HepG2 (cell line): ENCODE results near the gene MNAT1. TPM values are rescaled to one million over a fixed set of nuclear protein-coding genes. Genes with fewer than 3 reads are reported as not detected.

Experiments used
- ATAC-seq: fragments of 200-7000 bp; cut with Tn5 transposase; 3 replicates; pipeline ENCODE4 v1.9.1; 2020; ENCODE audit warnings: mild to moderate bottlenecking, moderate library complexity
- BruUV-seq: library from RNA; stranded (reverse); fragments of 400-500 nt; replicated peaks from 2 replicates; lab custom pipeline; 2021; lab: Mats Ljungman, UMichigan
- CTCF ChIA-PET: fragments of 300-600 bp; formaldehyde crosslinking; extraction: SDS; loops from one replicate; lab custom pipeline; 2021; ENCODE audit warnings: low total read pairs, inconsistent platforms, low intra/inter-chr PET ratio; lab: Yijun Ruan, JAX
- POLR2A ChIA-PET: fragments of 350-600 bp; sonication (Branson Sonifier 250); formaldehyde crosslinking; loops from one replicate; lab custom pipeline; 2020; ENCODE audit warnings: antibody characterized with exemption, inconsistent platforms; lab: Yijun Ruan, JAX
- DNase-seq: peaks from one replicate; pipeline ENCODE4 v3.0.0-alpha.2; 2015; ENCODE audit warnings: low spot score
- FAIRE-seq: peaks from 3 replicates; lab custom pipeline; 2011; peaks lifted over from hg19 to GRCh38; lab: Jason Lieb, UNC
- H2AFZ ChIP-seq: one replicate; pipeline ENCODE4 v1.6.1; 2011; ENCODE audit warnings: low read length, inconsistent platforms
- H3K27ac ChIP-seq: fragments of 300-600 bp; 3 replicates; pipeline ENCODE4 v1.8.0; 2011; ENCODE audit warnings: mixed run types, mild to moderate bottlenecking, mixed read lengths, low read length, inconsistent platforms; ENCODE audit not compliant: insufficient read depth; ENCODE audit errors: extremely low read length
- H3K27me3 ChIP-seq, 2 experiments: fragments of 200-600 bp in 1 of 2; 2 replicates in 1 of 2; 3 replicates in 1 of 2; pipeline versions ENCODE4 v1.6.0 to v1.8.0; 2011; ENCODE audit warnings: low read length in 2 of 2, mild to moderate bottlenecking in 2 of 2, moderate library complexity in 2 of 2, inconsistent platforms in 1 of 2; ENCODE audit not compliant: insufficient read depth in 2 of 2, control insufficient read depth in 1 of 2
- H3K36me3 ChIP-seq, 2 experiments: fragments of 200-600 bp in 1 of 2; replicated peaks in 1 of 2; 2 replicates in 1 of 2; 3 replicates in 1 of 2; pipeline versions ENCODE4 v1.5.1 to v1.8.0; 2011; ENCODE audit warnings: low read length in 2 of 2, inconsistent platforms in 1 of 2; ENCODE audit not compliant: insufficient read depth in 2 of 2, control insufficient read depth in 1 of 2
- H3K4me1 ChIP-seq: 2 replicates; pipeline ENCODE4 v1.5.1; 2012; ENCODE audit warnings: low read length, inconsistent platforms; ENCODE audit not compliant: insufficient read depth
- H3K4me2 ChIP-seq: 2 replicates; pipeline ENCODE4 v1.6.0; 2011; ENCODE audit warnings: low read depth, low read length, inconsistent platforms
- H3K4me3 ChIP-seq, 3 experiments: fragments of 200-600 bp in 1 of 3; sonication (generic), shearing (Covaris generic) in 1 of 3; replicated peaks in 1 of 3; 2 replicates each; pipeline ENCODE4 v1.5.1; 2011 to 2016; ENCODE audit warnings: low read length in 3 of 3, inconsistent platforms in 2 of 3, low read depth in 2 of 3, mild to moderate bottlenecking in 2 of 3, control low read depth in 1 of 3, mixed read lengths in 1 of 3; ENCODE audit not compliant: insufficient read depth in 1 of 3
- H3K79me2 ChIP-seq: one replicate; pipeline ENCODE4 v1.6.1; 2011; ENCODE audit warnings: low read length, inconsistent platforms; ENCODE audit not compliant: insufficient read depth
- H3K9ac ChIP-seq: 2 replicates; pipeline ENCODE4 v1.6.0; 2011; ENCODE audit warnings: mild to moderate bottlenecking, low read depth, low read length, inconsistent platforms; ENCODE audit not compliant: insufficient read depth
- H3K9me3 ChIP-seq: 2 replicates; pipeline ENCODE4 v1.5.1; 2012; ENCODE audit warnings: mild to moderate bottlenecking, low read length
- H4K20me1 ChIP-seq: 2 replicates; pipeline ENCODE4 v1.6.0; 2011; ENCODE audit warnings: inconsistent platforms, mild to moderate bottlenecking, low read length, moderate library complexity; ENCODE audit not compliant: insufficient read depth
- BCLAF1 ChIP-seq: fragments of 450-650 bp; IDR thresholded peaks from 2 replicates; pipeline ENCODE4 v1.6.1; 2017; ENCODE audit warnings: mild to moderate bottlenecking
- CENPX ChIP-seq: sonication (generic); formaldehyde crosslinking; IDR thresholded peaks from 2 replicates; pipeline ENCODE4 v1.9.0; 2021; ENCODE audit warnings: mild to moderate bottlenecking, missing genetic modification reagents, moderate library complexity
- EP300 ChIP-seq, 3 experiments: sonication (generic) in 1 of 3; formaldehyde crosslinking in 1 of 3; IDR thresholded peaks; 2 replicates each; pipeline versions ENCODE4 v1.5.1 to v1.6.1; 2011 to 2020; ENCODE audit warnings: low read depth in 2 of 3, low read length in 2 of 3, borderline replicate concordance in 1 of 3, improper control_type of control experiment in 1 of 3, mild to moderate bottlenecking in 1 of 3, missing genetic modification reagents in 1 of 3, moderate library complexity in 1 of 3
- HOXA5 ChIP-seq: sonication (generic); formaldehyde crosslinking; IDR thresholded peaks from 2 replicates; pipeline ENCODE4 v1.4.0; 2020; ENCODE audit warnings: missing genetic modification reagents
- KLF16 ChIP-seq, 2 experiments: sonication (generic) in 1 of 2; formaldehyde crosslinking in 1 of 2; IDR thresholded peaks; 2 replicates each; pipeline versions ENCODE4 v1.6.1 to v1.8.0; 2016 to 2023; ENCODE audit warnings: missing genetic modification reagents in 2 of 2, missing compliant biosample characterization in 1 of 2
- NCOA2 ChIP-seq: sonication (generic); formaldehyde crosslinking; IDR thresholded peaks from 2 replicates; pipeline ENCODE4 v1.8.0; 2022; ENCODE audit warnings: inconsistent platforms
- NR2F2 ChIP-seq: IDR thresholded peaks from 2 replicates; pipeline ENCODE4 v1.6.1; 2012; ENCODE audit warnings: low read depth, inconsistent platforms, borderline replicate concordance
- PHB2 ChIP-seq: fragments of 450-650 bp; IDR thresholded peaks from 2 replicates; pipeline ENCODE4 v1.6.1; 2018; ENCODE audit not compliant: partially characterized antibody
- SIN3A ChIP-seq: IDR thresholded peaks from 2 replicates; pipeline ENCODE4 v1.6.1; 2011; ENCODE audit warnings: low read depth, mild to moderate bottlenecking, control low read depth, low read length, borderline replicate concordance
- ZBTB7A ChIP-seq: sonication (generic); formaldehyde crosslinking; IDR thresholded peaks from 2 replicates; pipeline ENCODE4 v1.8.0; 2022; ENCODE audit warnings: mild to moderate bottlenecking, missing genetic modification reagents
- ZNF253 ChIP-seq: sonication (generic); formaldehyde crosslinking; IDR thresholded peaks from 2 replicates; pipeline ENCODE4 v1.8.0; 2022; ENCODE audit warnings: mild to moderate bottlenecking, missing genetic modification reagents, borderline replicate concordance
- ZNF326 ChIP-seq: sonication (generic); formaldehyde crosslinking; IDR thresholded peaks from 2 replicates; pipeline ENCODE4 v1.4.0; 2020; ENCODE audit warnings: missing genetic modification reagents, borderline replicate concordance
- ZNF564 ChIP-seq: sonication (generic); formaldehyde crosslinking; IDR thresholded peaks from 2 replicates; pipeline ENCODE4 v1.8.1; 2023; ENCODE audit warnings: mild to moderate bottlenecking, missing genetic modification reagents
- ZNF784 ChIP-seq: sonication (generic); formaldehyde crosslinking; IDR thresholded peaks from 2 replicates; pipeline ENCODE4 v1.5.1; 2020; ENCODE audit warnings: missing genetic modification reagents, mild to moderate bottlenecking, borderline replicate concordance
- WGBS: methylation state at CpG from one replicate; pipeline ENCODE4 v1.1.6; 2017; ENCODE audit warnings: low lambda C conversion rate; 5-methylcytosine and 5-hydroxymethylcytosine counted together
- in situ Hi-C: cut with HindIII; loops from 2 replicates; pipeline ENCODE4 v1.10.0; 2017; ENCODE audit warnings: low pct_unique_long_range_greater_than_20kb; ENCODE audit not compliant: extremely low pct_ligation_motif_present
- intact Hi-C: fragments of 100-400 bp; cut with micrococcal nuclease; formaldehyde crosslinking; loops from one replicate; pipeline ENCODE4 v1.10.0; 2022; ENCODE audit not compliant: unreplicated experiment
- polyA plus RNA-seq, 8 experiments: library from polyadenylated mRNA; depleted of rRNA in 3 of 8; stranded (reverse) in 7 of 8; unstranded in 1 of 8; fragments of >200 nt; fragmentation: Illumina TruSeq in 4 of 8; extraction: Trizol in 4 of 8; gene quantifications; 2 replicates each; pipeline versions ENCODE4 v1.2.1 to v1.2.3, GENCODE V29; 2011 to 2016; ENCODE audit warnings: low read depth in 4 of 8, missing spikeins in 1 of 8, mixed read lengths in 1 of 8; ENCODE audit not compliant: insufficient read depth in 1 of 8
- total RNA-seq, 5 experiments: library from RNA; depleted of rRNA; stranded (reverse); fragments of >200 nt; fragmentation: Illumina TruSeq; extraction: Trizol; gene quantifications; 2 replicates each; pipeline ENCODE4 v1.2.3, GENCODE V29; 2016; ENCODE audit warnings: low read depth in 1 of 5

Gene MNAT1
- total and polyA plus RNA-seq, 2 of the 13 experiments (the other 11 are each of a cell fraction or from before 2014, with no cell fraction given) = 49.2 to 94.8 TPM

- Histone ChIP-seq H4K20me1 (peaks cover 11% of the 10 kb centered on the region), H3K36me3 (no peaks in the 10 kb centered on the region), H3K4me2 (no peak overlapping the region), H3K27me3 (no peaks in the 10 kb centered on the region; a peak in 1 of 5 replicates), H2AFZ (no peak overlapping the region), H3K27ac (no peak overlapping the region), H3K4me3 (no peak overlapping the region), H3K79me2 (peaks cover 84% of the 10 kb centered on the region), H3K9ac (no peak overlapping the region), H3K9me3 (no peaks in the 10 kb centered on the region), H3K4me1 (peaks cover 22% of the 10 kb centered on the region)
- POLR2A ChIA-PET = interaction anchor here (0.7 kb wide), 1 partner anchor 16 kb away, joined by 3 read pairs; no protein-coding TSS in a partner anchor
- no peak for DNase-seq
- TF ChIP-seq HOXA5 (CRISPR knock-in tag) = no peak
- TF ChIP-seq PHB2 = no peak
- TF ChIP-seq EP300 (IDR thresholded peaks at IDR 0.05; ENCODE audit: low read depth in 2 of 2, low read length in 2 of 2) = no peak
- no peak for TF ChIP-seq EP300 (CRISPR knock-in tag; IDR thresholded peaks at IDR 0.05; ENCODE audit: borderline replicate concordance)
- no peak for TF ChIP-seq ZNF326
- TF ChIP-seq SIN3A = no peak
- TF ChIP-seq ZNF253 (CRISPR knock-in tag) = no peak
- no peak for TF ChIP-seq ZNF784 (CRISPR knock-in tag)
- TF ChIP-seq NCOA2 (CRISPR knock-in tag) = no peak
- no peak for TF ChIP-seq NR2F2
- no peak for TF ChIP-seq ZNF564 (CRISPR knock-in tag)
- no peak for TF ChIP-seq ZBTB7A
- no peak for TF ChIP-seq BCLAF1
- no peak for TF ChIP-seq CENPX (CRISPR knock-in tag)
- no peak for TF ChIP-seq KLF16 (CRISPR knock-in tag; IDR thresholded peaks at IDR 0.05)
- 95% methylated on average over 4 of the region's 4 CpGs for WGBS
- intact Hi-C loops = loop anchor here (5.0 kb wide), 1 partner anchor 513 kb away; no protein-coding TSS in a partner anchor
- in situ Hi-C loops = no loop called here
- no peak for FAIRE-seq
- no peak for ATAC-seq
- CTCF ChIA-PET = no interaction called here
- no TSS peak for BruUV-seq
These were observed 4.4 kb downstream of the MNAT1 start for GRCh38 chr14:60738843-60739508.
